SK-N-SH treated with all-trans-retinoic acid at 6 μM for 48 hours (cell line): Measurements from ENCODE around the gene SORCS3.

ENCODE experiments used
- BACH2 ChIP-seq: fragments of 250-450 bp; sonication (Bioruptor Pico); IDR thresholded peaks from 2 replicates; pipeline ENCODE4 v1.9.0; 2021; ENCODE audit warnings: mild to moderate bottlenecking, borderline replicate concordance
- CREB5 ChIP-seq: fragments of 250-450 bp; sonication (Bioruptor Pico); IDR thresholded peaks from 2 replicates; pipeline ENCODE4 v1.5.1; 2020; ENCODE audit warnings: low read depth, mild to moderate bottlenecking, moderate library complexity
- CSRNP3 ChIP-seq: fragments of 250-450 bp; sonication (Bioruptor Pico); IDR thresholded peaks from 2 replicates; pipeline ENCODE4 v1.5.1; 2021; ENCODE audit warnings: mild to moderate bottlenecking, moderate library complexity
- GLIS3 ChIP-seq: fragments of 250-450 bp; sonication (Bioruptor Pico); IDR thresholded peaks from 2 replicates; pipeline ENCODE4 v1.5.0; 2020; ENCODE audit warnings: mild to moderate bottlenecking, moderate library complexity
- RARB ChIP-seq: fragments of 250-450 bp; sonication (Bioruptor Pico); IDR thresholded peaks from 2 replicates; pipeline ENCODE4 v1.8.0; 2021; ENCODE audit warnings: mild to moderate bottlenecking, moderate library complexity
- TCF4 ChIP-seq: fragments of 250-450 bp; sonication (Bioruptor Pico); IDR thresholded peaks from 2 replicates; pipeline ENCODE4 v1.8.0; 2021; ENCODE audit warnings: mild to moderate bottlenecking, moderate library complexity, borderline replicate concordance
- TOX ChIP-seq: fragments of 250-450 bp; sonication (Bioruptor Pico); IDR thresholded peaks from 2 replicates; pipeline ENCODE4 v1.8.0; 2021; ENCODE audit warnings: mild to moderate bottlenecking, moderate library complexity, borderline replicate concordance
- ZFP3 ChIP-seq: fragments of 250-450 bp; sonication (Bioruptor Pico); IDR thresholded peaks from 2 replicates; pipeline ENCODE4 v1.5.0; 2020; ENCODE audit warnings: mild to moderate bottlenecking, moderate library complexity
- ZNF565 ChIP-seq: fragments of 450-650 bp; formaldehyde crosslinking; conservative IDR thresholded peaks from 2 replicates; pipeline ENCODE4 v1.5.0; 2020; ENCODE audit warnings: low read depth, mild to moderate bottlenecking, moderate library complexity
- ZNF70 ChIP-seq: fragments of 450-650 bp; formaldehyde crosslinking; IDR thresholded peaks from 2 replicates; pipeline ENCODE4 v1.5.0; 2020; ENCODE audit warnings: mild to moderate bottlenecking, moderate library complexity

GRCh38 chr10:105042906-105043552, 401.9 kb downstream of the SORCS3 start:
- TF ChIP-seq ZNF565 (no peak), ZNF70 (no peak), TCF4 (CRISPR knock-in tag) (no peak), TOX (CRISPR knock-in tag) (no peak), ZFP3 (no peak), CSRNP3 (CRISPR knock-in tag) (no peak), GLIS3 (no peak), RARB (CRISPR knock-in tag) (no peak), CREB5 (CRISPR knock-in tag) (no peak), BACH2 (CRISPR knock-in tag) (no peak)
